Stimulated activated CD4-positive, alpha-beta T cell treated with anti-CD3 and anti-CD28 coated beads, Interleukin-2, amount 100 ng/mL, for 24 hours (primary cell): ENCODE results near the gene RABL3.
"Not testable (repeated sequence)": the region's sequence is repeated elsewhere in the genome, so short reads cannot be mapped to it uniquely, and the experiment has no call there.

ENCODE experiments used
- DNase-seq, 2 donors: peaks; one replicate each; pipeline ENCODE4 v3.0.0-alpha.2; 2020

Gene RABL3

GRCh38 chr3:120642368-120642948 is 99.9 kb downstream of the RABL3 start:
- DNase-seq, result no peak

- no peak for DNase-seq
Observed at GRCh38 chr3:120641696-120642246, 100.5 kb downstream of the RABL3 start.

GRCh38 chr3:120640231-120640630 is 102.1 kb downstream of the RABL3 start:
- no peak for DNase-seq

GRCh38 chr3:120638820-120639219 is 103.5 kb downstream of the RABL3 start:
- DNase-seq, result not testable (repeated sequence)

GRCh38 chr3:120637851-120638559 is 104.3 kb downstream of the RABL3 start:
- DNase-seq, result no peak

GRCh38 chr3:120636795-120637401 is 105.4 kb downstream of the RABL3 start:
- no peak for DNase-seq
